ENCODE results near the gene SLC25A21.

GRCh38 chr14:37185670-37186069 lies 13.3 kb upstream of the SLC25A21 start:
- TF ChIP-seq CTCF (IDR thresholded peaks at IDR 0.05) (no peak), POLR2A (IDR thresholded peaks at IDR 0.05) (no peak)
